Osteocyte (in vitro differentiated cells): Measurements from ENCODE around the gene CDC42EP5. TPM values are rescaled to one million over a fixed set of nuclear protein-coding genes. Genes with fewer than 3 reads are reported as not detected.
"Not testable (repeated sequence)": the region's sequence is repeated elsewhere in the genome, so short reads cannot be mapped to it uniquely, and the experiment has no call there.

ENCODE experiments used
- DNase-seq: peaks from one replicate; pipeline ENCODE4 v3.0.0; 2021; ENCODE audit warnings: mixed read lengths; ENCODE audit not compliant: unreplicated experiment; ENCODE audit errors: extremely low spot score
- H3K27ac Mint-ChIP-seq: one replicate; pipeline ENCODE4 v1.8.0; 2021; ENCODE audit warnings: mild to moderate bottlenecking, mixed read lengths; ENCODE audit not compliant: unreplicated experiment
- H3K27me3 Mint-ChIP-seq: one replicate; pipeline ENCODE4 v1.8.0; 2021; ENCODE audit warnings: mixed read lengths; ENCODE audit not compliant: unreplicated experiment
- H3K36me3 Mint-ChIP-seq: one replicate; pipeline ENCODE4 v1.8.0; 2021; ENCODE audit warnings: mixed read lengths; ENCODE audit not compliant: unreplicated experiment
- H3K4me1 Mint-ChIP-seq: one replicate; pipeline ENCODE4 v1.8.0; 2021; ENCODE audit warnings: mixed read lengths; ENCODE audit not compliant: unreplicated experiment
- H3K4me3 Mint-ChIP-seq: one replicate; pipeline ENCODE4 v1.8.0; 2021; ENCODE audit warnings: mild to moderate bottlenecking, moderate library complexity, mixed read lengths; ENCODE audit not compliant: unreplicated experiment
- H3K9me3 Mint-ChIP-seq: one replicate; pipeline ENCODE4 v1.8.0; 2021; ENCODE audit warnings: mixed read lengths; ENCODE audit not compliant: unreplicated experiment
- total RNA-seq: library from RNA; stranded (reverse); gene quantifications from 2 replicates; pipeline ENCODE4 v1.2.1, GENCODE V29; 2021
- TF ChIP-seq, protein P1 (sequence below): fragments of 200-600 bp; sonication (generic); IDR thresholded peaks from 2 replicates; pipeline ENCODE4 v1.5.0; 2021; ENCODE audit warnings: antibody characterized with exemption, mild to moderate bottlenecking, moderate library complexity

CDC42EP5 gene
- total RNA-seq, 1 donor from 2014 or later: 85.4 TPM

DNA sequence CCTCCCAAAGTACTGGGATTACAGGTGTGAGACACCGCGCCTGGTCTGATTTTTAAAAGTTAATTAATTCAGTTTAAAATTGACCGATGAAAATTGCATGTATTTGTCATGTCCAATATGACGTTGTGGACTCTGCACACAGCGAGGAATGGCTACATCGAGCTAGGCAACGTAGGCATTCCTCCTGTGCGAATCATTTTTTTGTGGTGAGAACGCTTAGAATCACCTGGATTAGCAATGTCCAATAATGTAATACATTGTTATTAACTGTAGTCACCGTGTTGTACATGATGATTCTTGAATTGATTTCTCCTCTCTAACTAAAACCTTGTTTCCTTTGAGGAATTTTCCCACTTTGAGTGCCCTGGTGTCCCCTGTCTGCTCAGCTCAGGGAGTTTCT, 33.0 kb upstream of the CDC42EP5 start:
- peaks cover 6% of the 10 kb centered on the region for H3K9me3 Mint-ChIP-seq
- no peaks in the 10 kb centered on the region for H3K27me3 Mint-ChIP-seq

DNA sequence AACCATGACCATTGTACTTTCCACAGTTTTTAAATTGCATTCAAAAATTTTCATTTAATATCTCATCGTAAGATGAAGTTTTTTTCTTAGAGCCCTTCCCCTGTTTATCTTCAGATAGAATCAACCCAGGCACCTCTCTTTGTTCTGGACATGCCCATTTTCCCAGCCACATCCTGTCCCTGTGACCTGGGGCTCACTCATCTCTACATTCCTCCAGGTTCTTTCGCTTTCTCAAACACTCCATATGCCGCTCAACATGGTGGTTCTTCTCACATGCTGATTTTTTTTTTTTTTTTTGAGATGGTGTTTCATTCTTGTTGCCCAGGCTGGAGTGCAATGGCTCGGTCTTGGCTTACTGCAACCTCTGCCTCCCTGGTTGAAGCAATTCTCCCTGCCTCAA, 32.4 kb upstream of the CDC42EP5 start:
- DNase-seq, H3K4me1 Mint-ChIP-seq, H3K9me3 Mint-ChIP-seq, H3K27me3 Mint-ChIP-seq, H3K27ac Mint-ChIP-seq, H3K36me3 Mint-ChIP-seq, H3K4me3 Mint-ChIP-seq: not testable (repeated sequence)

More for the DNA sequence above, 33.0 kb upstream of the CDC42EP5 start:
- Mint-ChIP-seq H3K4me3 (no peak overlapping the region), H3K4me1 (no peaks in the 10 kb centered on the region), H3K36me3 (no peaks in the 10 kb centered on the region), H3K27ac (no peak overlapping the region)
- no peak for DNase-seq
- TF ChIP-seq, protein P1, sequence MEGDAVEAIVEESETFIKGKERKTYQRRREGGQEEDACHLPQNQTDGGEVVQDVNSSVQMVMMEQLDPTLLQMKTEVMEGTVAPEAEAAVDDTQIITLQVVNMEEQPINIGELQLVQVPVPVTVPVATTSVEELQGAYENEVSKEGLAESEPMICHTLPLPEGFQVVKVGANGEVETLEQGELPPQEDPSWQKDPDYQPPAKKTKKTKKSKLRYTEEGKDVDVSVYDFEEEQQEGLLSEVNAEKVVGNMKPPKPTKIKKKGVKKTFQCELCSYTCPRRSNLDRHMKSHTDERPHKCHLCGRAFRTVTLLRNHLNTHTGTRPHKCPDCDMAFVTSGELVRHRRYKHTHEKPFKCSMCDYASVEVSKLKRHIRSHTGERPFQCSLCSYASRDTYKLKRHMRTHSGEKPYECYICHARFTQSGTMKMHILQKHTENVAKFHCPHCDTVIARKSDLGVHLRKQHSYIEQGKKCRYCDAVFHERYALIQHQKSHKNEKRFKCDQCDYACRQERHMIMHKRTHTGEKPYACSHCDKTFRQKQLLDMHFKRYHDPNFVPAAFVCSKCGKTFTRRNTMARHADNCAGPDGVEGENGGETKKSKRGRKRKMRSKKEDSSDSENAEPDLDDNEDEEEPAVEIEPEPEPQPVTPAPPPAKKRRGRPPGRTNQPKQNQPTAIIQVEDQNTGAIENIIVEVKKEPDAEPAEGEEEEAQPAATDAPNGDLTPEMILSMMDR: no peak

DNA sequence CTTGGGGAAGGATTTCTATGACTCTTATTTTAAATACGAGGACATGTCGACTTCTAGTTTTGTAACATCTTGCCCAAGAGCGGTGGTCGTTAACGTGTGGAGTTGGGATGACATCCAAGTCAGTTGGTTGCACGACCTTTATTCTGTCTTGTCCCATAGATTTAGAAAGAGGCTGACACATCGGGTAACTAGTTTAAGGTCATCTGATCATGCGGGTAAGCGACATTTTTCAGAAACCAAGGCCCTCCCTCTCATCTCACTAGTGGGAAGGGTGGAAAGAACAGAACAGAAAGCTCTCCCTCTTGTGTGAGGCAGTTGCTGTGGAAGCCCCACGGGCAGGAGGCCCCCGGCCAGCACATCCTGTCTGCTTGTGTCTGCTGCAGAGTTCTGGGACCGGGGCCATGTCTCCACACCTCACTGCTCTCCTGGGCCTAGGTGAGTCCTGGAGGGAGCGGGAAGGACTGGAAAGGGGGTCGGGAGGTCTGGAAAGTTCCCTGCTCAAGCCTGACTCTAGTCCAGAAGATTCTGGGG, 29.5 kb upstream of the CDC42EP5 start, which contains the start of gene LAIR2:
TSS of gene LAIR2 (plus strand) at position 314 of the 531 bp plus-strand sequence. CDS start at position 402, 88 bp downstream.
- Mint-ChIP-seq H3K9me3 (peaks cover 6% of the 10 kb centered on the region), H3K27me3 (no peaks in the 10 kb centered on the region), H3K36me3 (no peaks in the 10 kb centered on the region), H3K4me1 (no peaks in the 10 kb centered on the region), H3K4me3 (no peak within 1 kb of the TSS), H3K27ac (no peak within 1 kb of the TSS)
- TF ChIP-seq, protein P1: no peak
- DNase-seq: no peak

DNA sequence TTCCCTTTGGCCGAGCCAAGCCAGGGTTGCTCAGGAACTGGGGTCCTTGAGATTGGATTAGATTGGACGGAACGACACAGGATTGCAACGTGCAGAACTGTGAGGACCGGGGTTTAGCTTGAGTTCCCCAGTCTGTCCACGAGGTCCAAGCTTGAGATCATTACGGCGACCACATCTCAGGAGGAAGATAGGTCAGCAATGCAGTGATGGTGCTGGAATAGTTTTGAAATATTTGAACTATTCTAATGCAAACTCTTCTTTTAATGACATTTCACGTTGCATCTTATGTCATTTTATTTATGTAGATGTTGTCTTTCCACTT, 25.3 kb upstream of the CDC42EP5 start:
- H3K4me3 Mint-ChIP-seq, H3K27me3 Mint-ChIP-seq, H3K36me3 Mint-ChIP-seq, H3K27ac Mint-ChIP-seq, H3K4me1 Mint-ChIP-seq, H3K9me3 Mint-ChIP-seq, DNase-seq: not testable (repeated sequence)

DNA sequence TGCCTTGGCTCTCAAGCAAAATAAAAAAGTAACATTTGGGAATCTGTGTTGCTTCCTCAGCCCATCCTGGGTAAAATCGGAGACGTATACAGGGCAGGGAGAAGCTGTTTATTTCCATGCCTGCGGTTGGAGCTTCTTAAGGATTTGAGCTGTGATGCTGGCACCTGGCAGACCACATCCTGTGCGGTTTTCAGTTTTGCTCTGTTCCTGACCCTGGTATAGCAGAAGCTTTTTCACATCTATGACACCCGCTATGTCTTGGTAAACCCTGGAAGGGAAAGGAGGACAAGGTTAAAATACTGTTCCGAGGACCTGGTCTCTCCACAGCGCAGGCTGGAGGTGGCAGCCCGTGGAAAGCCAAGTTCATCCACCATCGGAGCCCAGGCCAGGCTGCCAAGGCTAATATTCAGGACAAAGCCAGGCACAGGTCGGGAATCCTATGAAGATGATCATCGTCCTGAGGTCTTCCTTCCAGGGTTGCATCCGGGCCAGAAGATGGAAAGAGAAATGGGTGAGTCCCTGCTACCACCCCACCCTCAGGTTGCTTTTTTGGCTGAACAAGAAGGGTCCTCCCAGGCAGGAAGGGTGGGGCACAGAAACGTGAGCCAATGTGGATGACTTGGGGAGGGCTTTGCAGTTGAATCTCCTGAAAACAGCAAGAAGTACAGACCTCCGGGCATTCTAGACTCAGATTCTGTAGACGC, 24.8 kb upstream of the CDC42EP5 start:
- H3K27me3 Mint-ChIP-seq, H3K9me3 Mint-ChIP-seq, DNase-seq, H3K36me3 Mint-ChIP-seq, H3K27ac Mint-ChIP-seq, H3K4me1 Mint-ChIP-seq, H3K4me3 Mint-ChIP-seq: not testable (repeated sequence)

DNA sequence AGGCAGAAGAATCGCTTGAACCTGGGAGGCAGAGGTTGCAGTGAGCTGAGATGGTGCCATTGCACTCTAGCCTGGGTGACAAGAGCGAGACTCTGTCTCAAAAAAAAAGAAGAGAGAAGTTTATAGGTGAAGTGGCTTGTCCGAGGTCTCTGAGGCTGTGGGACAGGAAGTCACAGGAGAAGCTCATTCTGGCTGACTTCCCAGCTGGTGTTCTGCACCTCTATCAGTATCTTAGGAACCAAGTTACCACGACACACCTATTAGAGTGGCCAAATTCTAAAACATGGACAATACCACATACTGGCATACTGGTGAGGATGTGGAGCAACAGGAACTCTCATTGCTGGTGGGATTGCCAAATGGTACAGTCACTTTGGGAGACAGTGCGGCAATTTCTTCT, 22.2 kb upstream of the CDC42EP5 start:
- H3K4me1 Mint-ChIP-seq: not testable (repeated sequence)

DNA sequence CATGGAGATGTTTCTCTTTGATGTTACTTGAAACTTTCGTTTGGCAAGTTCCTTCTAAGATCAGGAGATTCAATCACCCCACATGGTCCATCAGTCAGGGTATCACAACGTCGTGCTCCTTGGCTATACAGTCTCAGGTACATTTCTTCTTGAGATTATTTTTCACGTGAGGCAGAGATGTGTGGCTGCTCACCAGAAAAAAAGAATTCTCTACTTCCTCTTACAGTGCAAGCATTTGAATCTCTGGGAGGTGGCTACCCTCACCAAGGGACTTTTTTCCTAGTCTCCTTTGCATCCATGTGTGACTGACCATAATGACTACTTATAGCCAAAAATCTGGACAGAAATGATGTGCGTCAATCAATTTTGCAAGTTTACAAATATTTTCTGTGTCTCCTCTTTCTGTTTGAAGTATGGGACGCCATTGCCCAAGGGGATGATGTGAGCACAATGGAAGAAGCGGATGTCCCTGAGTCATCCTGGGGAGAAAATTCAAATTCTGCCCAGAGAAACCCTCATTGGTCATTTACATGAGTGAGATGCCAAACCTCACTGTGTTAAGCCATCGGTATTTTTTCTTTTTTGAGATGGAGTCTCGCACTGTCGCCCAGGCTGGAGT, 21.0 kb upstream of the CDC42EP5 start:
- Mint-ChIP-seq H3K27ac (no peak overlapping the region), H3K4me1 (peaks cover 3% of the 10 kb centered on the region), H3K27me3 (peaks cover 6% of the 10 kb centered on the region), H3K36me3 (no peaks in the 10 kb centered on the region), H3K9me3 (no peaks in the 10 kb centered on the region), H3K4me3 (no peak overlapping the region)
- no peak for DNase-seq
- TF ChIP-seq, protein P1: no peak

More for the DNA sequence above, 22.2 kb upstream of the CDC42EP5 start:
- H3K27ac Mint-ChIP-seq, H3K4me3 Mint-ChIP-seq, DNase-seq, H3K27me3 Mint-ChIP-seq, H3K9me3 Mint-ChIP-seq, H3K36me3 Mint-ChIP-seq: not testable (repeated sequence)

DNA sequence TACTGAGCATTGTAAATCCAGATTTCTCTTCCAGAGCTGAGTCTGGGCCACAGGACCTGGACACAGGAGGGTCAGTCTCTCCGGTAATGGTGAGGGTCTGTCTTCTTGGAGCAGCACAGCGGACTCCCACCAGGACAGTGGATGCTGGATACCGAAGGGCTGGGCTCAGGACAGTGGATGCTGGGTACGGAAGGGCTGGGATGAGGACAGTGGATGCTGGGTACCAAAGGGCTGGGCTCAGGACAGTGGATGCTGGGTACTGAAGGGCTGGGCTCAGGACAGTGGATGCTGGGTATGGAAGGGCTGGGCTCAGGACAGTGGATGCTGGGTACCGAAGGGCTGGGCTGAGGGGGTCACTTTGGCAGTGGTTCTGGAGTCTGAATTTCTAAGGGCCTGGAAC, 20.0 kb upstream of the CDC42EP5 start:
- H3K4me1 Mint-ChIP-seq, DNase-seq, H3K36me3 Mint-ChIP-seq, H3K4me3 Mint-ChIP-seq, H3K27me3 Mint-ChIP-seq, H3K27ac Mint-ChIP-seq, H3K9me3 Mint-ChIP-seq: not testable (repeated sequence)
